Large intestine (tissue), 3 donors: ENCODE results near the gene SAMD4A. TPM values are rescaled to one million over a fixed set of nuclear protein-coding genes. Genes with fewer than 3 reads are reported as not detected.

Experiments
- DNase-seq, 2 donors: peaks; one replicate each; pipeline versions ENCODE4 v3.0.0 to v3.0.0-alpha.2; 2013
- H3K27ac ChIP-seq: one replicate; pipeline ENCODE4 v1.5.1; 2013; ENCODE audit warnings: low read length
- H3K27me3 ChIP-seq: 2 replicates; pipeline ENCODE4 v1.6.1; 2013; ENCODE audit warnings: low read length; ENCODE audit not compliant: control insufficient read depth, insufficient read depth
- H3K36me3 ChIP-seq: 2 replicates; pipeline ENCODE4 v1.6.1; 2013; ENCODE audit warnings: low read length; ENCODE audit not compliant: control insufficient read depth, insufficient read depth
- H3K4me1 ChIP-seq: one replicate; pipeline ENCODE4 v1.6.1; 2013; ENCODE audit warnings: low read length; ENCODE audit not compliant: control insufficient read depth, insufficient read depth
- H3K4me3 ChIP-seq: one replicate; pipeline ENCODE4 v1.5.1; 2013; ENCODE audit warnings: low read length
- H3K9me3 ChIP-seq: one replicate; pipeline ENCODE4 v1.6.1; 2013; ENCODE audit warnings: mild to moderate bottlenecking, low read depth, low read length, moderate library complexity; ENCODE audit not compliant: control insufficient read depth
- WGBS: methylation state at CpG from one replicate; pipeline ENCODE4 v1.1.5; 2013; ENCODE audit warnings: low lambda C conversion rate; ENCODE audit not compliant: insufficient coverage; 5-methylcytosine and 5-hydroxymethylcytosine counted together
- polyA plus RNA-seq: library from polyadenylated mRNA; unstranded; fragments of 120-200 nt; gene quantifications from one replicate; pipeline ENCODE4 v1.2.1, GENCODE V29; 2013

SAMD4A gene
- polyA plus RNA-seq, 1 donor = 17.7 TPM

DNA sequence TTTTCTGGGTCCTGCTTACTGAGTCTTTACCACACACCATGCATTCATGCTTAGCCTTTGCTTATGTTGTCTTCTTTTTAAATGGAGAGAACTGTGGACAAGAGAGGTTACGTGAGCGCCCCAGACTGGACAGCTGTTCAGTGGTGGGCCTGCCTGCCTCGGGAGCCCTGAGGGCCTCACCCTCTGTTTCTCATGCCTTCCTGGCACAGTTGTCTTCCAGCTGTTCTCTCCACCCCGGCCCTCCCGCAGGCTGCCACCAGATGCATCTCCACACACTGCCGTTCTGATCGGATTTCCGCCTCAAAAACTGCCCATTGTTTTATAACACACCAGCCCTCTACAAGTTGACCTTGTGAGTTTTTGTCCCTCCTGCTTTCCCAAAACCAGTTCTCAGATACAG, 100.8 kb downstream of the SAMD4A start:
- Histone ChIP-seq H3K27ac (no peak overlapping the region), H3K4me3 (no peak overlapping the region), H3K27me3 (no peaks in the 10 kb centered on the region), H3K36me3 (no peaks in the 10 kb centered on the region), H3K9me3 (no peaks in the 10 kb centered on the region), H3K4me1 (no peaks in the 10 kb centered on the region)
- WGBS = 100% methylated on average over 2 of the region's 8 CpGs
- no peak for DNase-seq

- Histone ChIP-seq H3K4me3 (no peak overlapping the region), H3K9me3 (no peaks in the 10 kb centered on the region), H3K36me3 (no peaks in the 10 kb centered on the region), H3K4me1 (no peaks in the 10 kb centered on the region), H3K27ac (no peak overlapping the region), H3K27me3 (no peaks in the 10 kb centered on the region)
- WGBS = 50% methylated on average over 2 of the region's 20 CpGs
- no peak for DNase-seq
Measured at GRCh38 chr14:54669721-54670561, 103.0 kb downstream of the SAMD4A start.

DNA sequence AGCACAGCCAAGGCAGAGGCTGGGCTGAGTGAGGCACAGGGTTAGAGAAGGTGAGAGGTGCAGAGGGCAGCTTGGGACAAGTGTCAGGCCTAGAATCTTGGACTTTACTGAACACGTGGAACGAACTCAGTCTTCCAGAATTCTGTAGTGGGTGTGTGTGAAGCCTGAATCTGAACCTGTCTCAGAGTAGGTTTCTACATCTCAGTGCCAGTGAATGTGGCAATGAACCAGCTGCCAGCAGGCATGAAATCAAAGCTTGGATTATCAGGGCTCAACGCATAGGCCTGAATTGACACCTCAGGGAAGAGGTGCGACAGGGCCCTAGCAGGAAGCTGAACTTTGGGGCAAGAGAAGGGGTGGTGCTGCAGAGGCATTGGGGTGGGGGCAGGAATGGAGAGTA, 104.6 kb downstream of the SAMD4A start:
- WGBS = no CpG with 5 or more reads among the region's 4 CpGs
- Histone ChIP-seq H3K27me3 (no peaks in the 10 kb centered on the region), H3K9me3 (no peaks in the 10 kb centered on the region), H3K4me1 (no peaks in the 10 kb centered on the region), H3K4me3 (no peak overlapping the region), H3K27ac (no peak overlapping the region), H3K36me3 (no peaks in the 10 kb centered on the region)
- DNase-seq = no peak

DNA sequence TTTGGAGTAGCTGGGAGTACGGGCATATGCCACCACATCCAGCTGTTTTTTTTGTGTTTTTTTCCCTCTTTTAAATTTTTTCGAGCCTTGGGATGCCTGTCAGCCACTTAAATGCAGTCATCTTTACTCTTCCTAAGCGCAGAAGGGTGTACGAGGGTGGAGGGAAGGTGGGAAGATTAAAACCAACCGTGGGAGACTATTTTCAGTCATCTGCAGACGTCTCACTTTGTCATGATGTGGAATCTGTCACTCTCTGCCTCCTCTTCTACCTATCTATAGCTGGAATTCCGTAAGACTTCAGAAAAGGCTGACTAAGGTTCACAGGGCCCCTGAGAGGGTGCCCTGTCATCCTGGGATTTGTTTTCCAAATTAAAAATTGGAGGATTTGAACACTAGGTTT, 105.3 kb downstream of the SAMD4A start:
- Histone ChIP-seq H3K4me3 (no peak overlapping the region), H3K9me3 (no peaks in the 10 kb centered on the region), H3K4me1 (no peaks in the 10 kb centered on the region), H3K27me3 (no peaks in the 10 kb centered on the region), H3K27ac (no peak overlapping the region), H3K36me3 (no peaks in the 10 kb centered on the region)
- 90% methylated on average over 4 of the region's 7 CpGs for WGBS
- no peak for DNase-seq

- Histone ChIP-seq H3K27me3 (no peaks in the 10 kb centered on the region), H3K4me3 (no peak overlapping the region), H3K27ac (peak overlapping the region; percentile 25), H3K9me3 (no peaks in the 10 kb centered on the region), H3K4me1 (no peaks in the 10 kb centered on the region), H3K36me3 (no peaks in the 10 kb centered on the region)
- WGBS = 67% methylated on average over 1 of the region's 5 CpGs
- no peak for DNase-seq
Measured at GRCh38 chr14:54672688-54673087, 105.8 kb downstream of the SAMD4A start.

DNA sequence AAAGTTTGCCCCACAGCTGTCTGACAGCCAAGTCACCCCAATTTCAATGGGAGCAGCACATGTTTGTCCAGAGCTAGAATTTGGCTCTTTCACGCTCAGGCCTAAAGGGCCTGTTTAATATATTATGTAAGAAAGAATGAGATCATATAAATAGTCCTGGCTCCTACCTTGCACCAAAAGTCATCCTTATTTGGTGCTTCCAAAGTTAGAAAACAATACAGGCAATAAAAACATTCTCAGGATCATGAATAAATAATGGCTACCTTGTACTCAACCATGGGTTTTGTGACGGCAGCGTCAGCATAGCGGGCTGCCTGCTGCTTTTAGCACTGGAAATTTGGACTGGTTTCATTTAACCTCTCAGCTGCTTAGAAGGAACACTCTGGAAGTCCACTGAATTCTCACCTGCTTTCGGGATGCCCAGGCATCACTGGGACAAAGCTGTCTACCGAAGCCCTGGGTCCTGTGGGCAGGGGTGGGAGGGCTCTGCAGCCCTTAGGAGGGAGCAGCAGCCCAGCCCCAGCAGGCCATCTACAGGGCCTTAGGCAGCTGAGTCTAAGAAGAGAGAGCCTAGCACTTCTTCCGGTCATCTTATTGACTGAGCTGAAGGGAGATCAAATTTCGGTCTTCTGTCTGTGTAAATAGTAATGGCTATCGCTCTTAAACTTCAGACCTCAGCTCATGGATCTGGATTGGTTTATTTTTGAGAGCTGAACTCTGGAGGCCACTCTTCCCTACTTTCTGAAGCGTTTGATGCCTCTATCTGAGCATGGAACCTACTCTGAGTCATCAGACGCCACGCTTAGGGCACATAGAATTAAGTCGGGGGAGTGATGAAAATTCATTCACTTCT, 106.5 kb downstream of the SAMD4A start:
- Histone ChIP-seq H3K4me3 (no peak overlapping the region), H3K27ac (peak overlapping the region; percentile 52), H3K9me3 (no peaks in the 10 kb centered on the region), H3K27me3 (no peaks in the 10 kb centered on the region), H3K36me3 (no peaks in the 10 kb centered on the region), H3K4me1 (no peaks in the 10 kb centered on the region)
- WGBS = no CpG with 5 or more reads among the region's 13 CpGs
- DNase-seq = no peak

DNA sequence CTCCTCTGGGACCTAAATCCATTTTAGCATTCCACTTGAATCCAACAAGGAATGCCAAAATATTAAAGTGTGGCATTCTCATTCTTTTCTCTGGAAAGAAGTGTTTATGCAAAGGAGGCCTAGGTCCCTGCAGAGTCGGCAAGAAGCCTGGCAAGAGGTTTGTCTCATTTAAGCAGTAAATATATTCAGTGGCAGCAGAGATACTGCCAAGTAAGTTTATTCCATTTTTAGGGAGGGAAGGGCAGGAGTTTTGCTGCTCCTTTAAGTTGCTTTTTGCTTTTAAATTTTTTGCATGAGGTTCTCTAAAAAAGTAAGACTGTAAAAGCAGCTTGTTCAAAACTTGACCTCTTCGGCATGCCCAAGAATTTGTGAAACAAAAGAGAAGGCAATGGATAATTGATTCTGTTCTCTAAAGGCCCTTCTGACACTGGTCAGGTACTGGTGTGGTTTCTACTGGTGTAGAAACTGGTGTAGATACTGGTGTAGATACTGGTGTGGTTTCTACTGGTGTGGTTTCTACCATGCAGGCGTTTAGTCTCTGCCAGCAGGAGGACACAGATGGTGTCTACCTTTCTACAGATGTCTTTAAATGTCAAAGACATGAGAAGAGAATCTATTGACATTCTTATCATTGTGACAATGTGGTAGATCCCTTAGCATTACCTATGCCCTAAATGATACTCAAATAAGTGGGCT, 107.3 kb downstream of the SAMD4A start:
- H3K4me3 ChIP-seq = no peak overlapping the region
- 80% methylated on average over 1 of the region's 3 CpGs for WGBS
- no peaks in the 10 kb centered on the region for H3K4me1 ChIP-seq

DNA sequence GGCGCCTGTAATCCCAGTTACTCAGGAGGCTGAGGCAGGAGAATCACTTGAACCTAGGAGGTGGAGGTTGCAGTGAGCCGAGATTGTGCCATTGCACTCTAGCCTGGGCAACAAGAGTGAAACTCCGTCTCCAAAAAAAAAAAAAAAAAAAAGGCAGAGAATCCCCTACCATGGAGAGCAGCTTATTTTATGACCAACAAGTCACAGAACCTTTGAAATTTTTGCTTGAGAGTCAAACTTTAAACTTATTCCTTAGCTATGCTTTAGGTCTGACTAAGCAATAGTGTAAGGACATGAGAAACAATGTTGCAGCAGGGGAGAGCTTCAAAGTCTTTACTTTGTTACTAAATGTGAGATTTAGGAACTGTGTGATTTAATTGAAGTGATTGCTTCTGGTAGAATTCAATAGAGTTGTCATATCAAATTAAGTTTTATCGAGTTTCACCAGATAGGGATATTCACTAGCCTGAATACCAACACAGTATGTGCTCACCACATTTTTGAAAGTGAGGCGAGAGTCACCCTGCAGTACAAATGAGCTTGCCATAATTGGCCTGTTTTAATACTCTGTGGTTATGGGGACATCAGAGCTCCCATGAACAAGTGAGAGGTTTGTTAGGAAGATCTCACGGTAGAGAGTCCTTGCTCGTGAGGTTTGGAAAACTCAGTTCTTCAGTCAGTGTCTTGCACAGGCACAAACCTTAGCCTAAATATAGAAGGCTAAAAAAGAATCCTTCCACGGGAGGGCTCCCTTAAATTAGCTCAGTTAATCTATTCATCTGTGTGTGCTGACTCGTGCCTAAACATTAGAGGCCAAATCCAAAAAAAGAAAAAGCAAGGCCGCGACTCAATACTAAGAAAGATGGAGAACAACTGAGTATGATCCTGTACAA, 108.6 kb downstream of the SAMD4A start:
- no CpG with 5 or more reads among the region's 11 CpGs for WGBS
- Histone ChIP-seq H3K36me3 (no peaks in the 10 kb centered on the region), H3K9me3 (no peaks in the 10 kb centered on the region), H3K27me3 (no peaks in the 10 kb centered on the region), H3K4me1 (no peaks in the 10 kb centered on the region), H3K27ac (no peak overlapping the region), H3K4me3 (no peak overlapping the region)
- no peak for DNase-seq

More for the DNA sequence above, 107.3 kb downstream of the SAMD4A start:
- peak overlapping the region; percentile 52 for H3K27ac ChIP-seq
- no peaks in the 10 kb centered on the region for H3K9me3 ChIP-seq
- no peaks in the 10 kb centered on the region for H3K27me3 ChIP-seq
- no peaks in the 10 kb centered on the region for H3K36me3 ChIP-seq
- no peak for DNase-seq

- peak in 1 of 2 donors; percentile 25 for DNase-seq
- Histone ChIP-seq H3K4me3 (no peak overlapping the region), H3K36me3 (no peaks in the 10 kb centered on the region), H3K4me1 (no peaks in the 10 kb centered on the region), H3K9me3 (no peaks in the 10 kb centered on the region), H3K27ac (no peak overlapping the region), H3K27me3 (no peaks in the 10 kb centered on the region)
- 60% methylated on average over 1 of the region's 11 CpGs for WGBS
Measured at GRCh38 chr14:54676812-54677708, 110.1 kb downstream of the SAMD4A start.
